ENCODE results near the gene RANBP9.
A peak's percentile ranks its signal among the peaks of the same experiment; 100 is the strongest.

The RANBP9 gene

DNA sequence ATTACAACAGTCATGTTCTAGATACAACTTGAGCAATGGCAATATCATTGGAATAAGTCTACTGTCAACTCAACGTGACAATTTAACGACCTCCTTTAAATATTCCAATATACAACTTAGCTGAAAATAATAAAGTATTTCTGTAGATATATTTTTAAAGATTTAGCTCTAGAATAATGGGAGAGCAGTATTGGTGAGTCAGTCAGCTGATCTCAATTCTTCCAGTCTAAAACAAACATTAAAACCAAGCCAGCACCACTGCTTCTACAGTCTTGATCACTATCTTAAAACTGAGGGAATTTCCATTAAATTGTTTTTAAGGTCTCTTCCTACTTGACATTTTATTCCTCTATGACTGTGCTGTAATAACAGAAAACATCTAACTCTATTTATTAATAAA, 58.3 kb downstream of the RANBP9 start:
- no peak for DNase-seq (ENCODE audit: low read depth, low spot score)

DNA sequence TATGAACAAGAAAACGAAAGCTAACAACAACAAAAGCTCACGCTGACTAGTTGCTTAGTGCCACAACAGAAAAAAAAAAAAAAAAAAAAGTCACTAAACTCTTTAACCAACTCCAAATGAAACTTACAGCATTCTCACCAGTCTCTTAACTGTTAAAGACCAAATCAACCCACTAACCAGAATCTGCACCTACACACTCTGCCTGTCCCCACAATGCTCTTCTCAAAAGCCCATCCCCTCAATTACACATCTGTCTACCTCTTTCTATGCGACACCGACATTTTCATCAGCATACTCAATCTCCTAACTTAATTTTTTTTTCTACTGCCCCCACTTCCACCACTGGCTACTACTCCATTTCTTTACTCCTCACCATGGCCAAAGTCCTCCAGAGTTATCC, 62.2 kb downstream of the RANBP9 start:
- no peak for DNase-seq (ENCODE audit: low read depth, low spot score)

DNA sequence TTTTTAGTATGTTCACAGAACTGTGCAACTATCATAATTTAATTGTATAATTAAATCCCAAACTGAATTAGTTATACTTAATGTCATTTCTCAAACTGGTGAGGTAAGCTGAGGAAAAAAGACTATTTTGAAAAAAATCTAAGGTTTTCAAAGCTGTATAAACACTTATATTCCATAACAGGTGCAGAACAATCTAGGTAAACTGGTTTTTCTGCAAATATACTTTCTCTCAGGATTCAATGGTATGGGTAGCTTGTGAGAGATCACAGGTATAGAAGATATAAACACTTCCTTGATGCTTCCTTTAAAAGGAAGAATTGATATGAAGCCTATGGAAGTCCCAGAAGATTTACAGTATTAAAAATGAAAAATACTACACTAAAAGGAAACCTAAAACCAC, 62.8 kb downstream of the RANBP9 start:
- no peak for DNase-seq (ENCODE audit: low read depth, low spot score)

DNA sequence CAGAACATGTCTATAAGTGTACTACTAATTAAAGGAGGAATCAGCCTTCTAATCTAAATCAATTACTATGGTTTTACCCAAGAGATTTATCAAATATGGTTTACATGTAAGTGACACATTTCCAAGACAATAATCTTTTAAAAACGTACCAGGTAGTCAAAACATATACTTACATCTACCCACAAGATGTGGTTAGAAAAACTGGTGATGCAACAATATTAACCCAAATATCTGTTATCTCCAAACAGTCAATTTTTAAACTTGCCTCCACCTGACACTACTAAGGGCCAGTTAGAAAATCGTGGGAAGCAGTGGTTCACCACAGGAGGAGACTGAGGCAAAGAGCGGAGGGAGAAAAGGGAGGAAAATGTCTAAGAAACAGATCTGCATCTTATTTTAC, 68.5 kb downstream of the RANBP9 start:
- no peak for DNase-seq (ENCODE audit: low read depth, low spot score)

DNA sequence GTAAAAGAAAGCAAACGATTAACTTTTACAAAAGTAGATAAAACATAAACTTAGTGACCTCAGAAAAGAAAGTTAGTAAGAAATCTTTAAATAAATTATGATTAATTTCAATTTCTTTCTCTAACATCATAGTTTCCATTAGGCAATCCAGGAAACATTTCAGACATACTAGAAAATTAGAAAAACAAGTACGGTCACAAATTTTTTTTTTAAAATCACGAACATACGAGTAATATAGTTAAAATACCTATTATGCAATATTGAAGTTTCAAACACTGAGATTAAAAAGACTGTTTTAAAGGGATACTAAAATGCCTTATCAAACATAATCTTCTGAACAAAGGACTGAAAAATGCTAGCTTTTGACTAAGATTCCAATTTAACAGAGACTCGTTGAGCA, 70.3 kb downstream of the RANBP9 start:
- DNase-seq (ENCODE audit: low read depth, low spot score) = no peak

DNA sequence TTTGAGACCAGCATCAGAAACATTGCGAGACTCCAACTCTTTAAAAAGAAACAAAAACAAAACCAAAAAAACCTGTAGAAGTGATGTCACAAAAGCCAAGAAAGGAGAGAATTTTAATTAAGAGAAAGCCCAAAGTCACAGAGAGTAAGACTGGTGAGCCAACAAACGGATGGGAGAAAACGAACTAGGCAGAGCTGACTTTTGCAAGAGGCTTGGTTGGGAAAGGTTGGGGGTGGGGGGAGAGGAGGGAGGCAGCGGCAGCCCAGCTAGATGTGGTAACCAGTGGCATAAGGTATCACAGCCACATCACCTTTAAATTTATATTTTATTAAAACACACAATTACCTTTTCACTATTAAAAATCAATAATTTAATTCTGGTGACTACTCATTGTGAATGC, 73.0 kb downstream of the RANBP9 start:
- no peak for DNase-seq (ENCODE audit: low read depth, low spot score)

DNA sequence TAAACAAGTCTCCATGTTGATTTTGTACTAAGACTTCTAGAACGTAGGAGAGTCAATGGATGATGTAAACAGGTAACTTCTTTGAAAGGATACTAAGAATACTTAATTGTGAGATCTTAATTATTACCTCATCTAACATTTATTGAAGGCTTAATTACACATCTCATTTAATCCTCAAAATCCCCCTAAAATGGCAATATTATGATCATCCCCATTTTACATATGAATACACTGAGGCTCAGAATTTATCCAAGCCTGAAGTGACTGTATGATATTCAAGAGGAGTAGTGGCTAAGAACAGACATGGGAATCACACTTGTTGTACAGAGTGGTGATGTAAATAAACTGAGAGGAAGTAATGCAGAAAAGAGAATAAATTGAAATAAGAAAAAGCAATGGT, 73.6 kb downstream of the RANBP9 start:
- no peak for DNase-seq (ENCODE audit: low read depth, low spot score)

DNA sequence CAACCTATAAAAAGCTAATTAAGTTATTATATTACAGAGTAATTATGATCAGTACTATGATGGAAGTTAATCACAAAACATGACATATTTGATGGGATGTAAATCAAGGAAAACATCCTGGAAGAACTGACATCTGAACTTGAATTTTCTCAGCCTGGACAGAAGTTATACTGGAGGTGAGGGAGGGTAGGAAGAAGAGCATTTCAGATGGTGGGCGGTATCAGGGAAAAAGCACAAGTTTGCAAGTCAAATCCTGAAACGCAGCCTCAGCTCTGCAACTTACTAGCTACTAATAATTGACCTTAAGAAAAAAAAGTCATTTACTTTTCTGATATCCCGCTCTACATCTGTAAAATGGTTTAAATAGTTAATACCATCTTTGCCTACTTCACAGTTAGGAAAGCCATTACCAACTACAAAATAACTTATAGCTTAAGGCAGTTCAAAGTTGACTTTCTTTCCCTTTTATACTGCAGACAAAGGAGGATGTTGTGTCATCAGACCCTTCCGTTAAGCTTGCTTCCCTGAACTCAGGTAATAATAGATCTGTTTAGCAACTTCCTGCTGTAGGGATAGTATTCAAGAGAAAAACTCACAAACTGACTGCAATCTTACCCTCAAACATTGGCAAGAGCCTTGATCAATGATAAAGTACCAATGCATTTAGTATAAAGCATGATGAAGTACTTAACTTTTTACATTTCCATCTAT, 75.5 kb downstream of the RANBP9 start:
- DNase-seq (ENCODE audit: low read depth, low spot score) = no peak

DNA sequence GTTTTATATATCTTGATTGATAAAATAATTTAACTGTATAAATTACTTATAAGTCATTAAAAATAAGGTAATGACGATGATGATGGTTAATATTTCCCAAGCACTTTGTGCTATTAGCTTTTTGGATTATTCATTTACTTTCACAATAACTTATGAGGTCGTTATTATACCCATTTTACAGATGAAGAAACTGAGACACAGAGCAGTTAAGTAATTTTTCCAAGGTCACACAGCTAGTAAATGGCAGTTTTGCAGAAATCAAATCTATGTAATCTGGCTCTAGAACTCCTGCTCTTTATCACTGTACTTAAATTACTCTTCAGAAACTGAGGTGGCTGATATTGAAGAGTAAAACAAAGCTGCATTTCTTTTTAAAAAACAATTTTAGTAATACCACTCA, 78.3 kb downstream of the RANBP9 start:
- DNase-seq (ENCODE audit: low read depth, low spot score) = no peak

DNA sequence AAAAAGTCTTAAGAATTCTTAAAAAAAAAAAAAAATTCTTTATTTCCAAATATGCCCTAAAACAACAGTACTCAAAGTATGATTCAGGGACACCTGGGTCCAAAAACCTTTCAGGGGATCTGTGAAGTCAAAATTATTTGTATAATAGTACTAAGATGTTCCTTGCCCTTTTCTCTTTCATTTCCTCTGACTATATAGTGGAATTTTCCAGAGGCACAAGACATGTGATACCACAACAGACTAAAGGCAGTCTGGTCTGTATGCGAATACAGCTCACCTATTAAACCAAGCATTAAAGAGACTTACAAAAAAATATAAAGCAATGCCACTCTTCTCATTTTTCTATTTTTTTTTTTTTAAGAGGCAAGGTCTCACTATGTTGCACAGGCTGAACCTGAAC, 81.1 kb downstream of the RANBP9 start:
- DNase-seq (ENCODE audit: low read depth, low spot score) = no peak

DNA sequence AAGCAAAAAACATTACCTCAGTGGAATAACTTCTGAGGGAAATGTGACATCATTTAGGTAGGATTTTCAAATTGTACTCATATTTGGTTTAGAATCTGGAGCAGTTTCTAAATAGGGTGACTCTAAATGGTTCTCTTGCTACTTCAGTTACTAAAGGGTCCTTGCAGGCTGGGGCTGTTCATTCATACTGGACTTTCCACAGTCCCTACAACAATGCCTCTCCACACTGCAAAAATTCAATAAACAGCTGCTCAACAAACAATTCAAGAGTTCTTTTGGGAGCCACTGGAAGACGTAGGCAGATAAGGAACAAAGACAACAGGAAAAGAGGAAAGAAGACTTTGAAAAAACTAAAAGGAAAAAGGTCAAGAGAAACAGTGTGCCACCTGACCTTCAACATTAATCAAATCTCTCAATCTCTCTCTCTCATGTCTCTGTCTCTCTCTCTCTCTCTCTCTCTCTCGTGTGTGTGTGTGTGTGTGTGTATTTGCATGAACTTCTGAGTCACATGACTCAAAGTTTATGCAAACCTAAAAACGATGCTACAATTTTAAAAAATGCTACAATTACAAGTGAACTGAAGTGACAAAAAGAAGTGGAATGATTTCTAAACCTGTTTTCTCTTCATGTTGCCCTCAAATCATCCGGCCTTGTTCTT, 82.0 kb downstream of the RANBP9 start:
- DNase-seq (ENCODE audit: low read depth, low spot score) = no peak

DNA sequence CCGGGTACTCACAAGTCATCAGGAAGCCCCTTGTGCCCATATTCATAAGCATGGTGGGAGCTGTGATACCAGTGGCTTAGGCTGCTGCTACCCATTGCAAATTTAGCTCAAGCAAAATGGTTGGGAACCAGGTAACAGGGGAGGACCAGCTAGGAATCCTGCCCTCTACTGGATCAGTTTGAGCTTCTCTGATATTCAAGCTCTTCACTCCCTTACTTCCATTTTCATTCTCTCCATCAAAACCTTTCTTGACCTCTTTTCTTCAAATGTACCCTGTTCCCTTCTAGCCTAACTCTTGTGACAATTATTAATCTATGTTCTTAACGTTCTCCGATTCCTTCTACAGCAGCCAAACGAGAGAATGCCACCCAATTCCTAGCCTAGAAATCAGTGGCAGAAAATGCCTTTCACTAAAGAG, 86.8 kb downstream of the RANBP9 start:
- peak; percentile 50 for DNase-seq (ENCODE audit: low read depth, low spot score)

DNA sequence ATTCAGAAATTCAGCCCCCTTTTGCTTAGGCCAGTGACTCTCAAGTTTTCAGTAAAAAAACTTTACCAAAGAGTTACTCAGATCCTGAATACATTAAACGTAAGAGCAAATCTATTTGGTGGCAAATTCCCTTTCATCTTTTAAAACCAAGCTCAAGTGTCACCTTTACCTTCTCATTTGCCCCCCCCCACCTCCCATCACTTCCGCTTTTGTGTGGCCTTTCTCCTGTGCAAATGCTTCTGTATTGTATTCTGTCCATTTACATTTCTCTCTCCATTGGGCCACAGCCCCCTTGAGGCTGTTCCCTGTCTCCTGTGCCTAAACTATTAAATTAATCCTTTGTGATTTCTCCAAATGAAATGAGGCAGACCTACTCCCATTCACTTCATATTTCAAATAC, 94.6 kb downstream of the RANBP9 start:
- no peak for DNase-seq (ENCODE audit: low read depth, low spot score)

DNA sequence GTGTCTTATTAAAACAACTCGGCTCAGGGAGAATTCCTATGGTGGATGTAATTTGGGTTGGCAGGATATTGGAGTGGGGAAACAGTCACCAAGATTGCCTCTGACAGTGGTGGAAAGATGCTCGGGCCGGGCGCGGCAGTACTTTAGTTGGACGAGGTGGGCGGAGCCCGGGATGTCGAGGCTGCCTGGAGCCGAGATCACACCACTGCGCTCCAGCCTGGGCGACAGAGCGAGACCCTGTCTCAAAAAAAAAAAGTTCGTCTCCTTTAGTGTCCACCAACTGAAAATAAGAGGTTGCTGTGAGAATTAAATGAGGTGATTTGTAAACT, 95.9 kb downstream of the RANBP9 start:
- DNase-seq (ENCODE audit: low read depth, low spot score) = peak; percentile 59

DNA sequence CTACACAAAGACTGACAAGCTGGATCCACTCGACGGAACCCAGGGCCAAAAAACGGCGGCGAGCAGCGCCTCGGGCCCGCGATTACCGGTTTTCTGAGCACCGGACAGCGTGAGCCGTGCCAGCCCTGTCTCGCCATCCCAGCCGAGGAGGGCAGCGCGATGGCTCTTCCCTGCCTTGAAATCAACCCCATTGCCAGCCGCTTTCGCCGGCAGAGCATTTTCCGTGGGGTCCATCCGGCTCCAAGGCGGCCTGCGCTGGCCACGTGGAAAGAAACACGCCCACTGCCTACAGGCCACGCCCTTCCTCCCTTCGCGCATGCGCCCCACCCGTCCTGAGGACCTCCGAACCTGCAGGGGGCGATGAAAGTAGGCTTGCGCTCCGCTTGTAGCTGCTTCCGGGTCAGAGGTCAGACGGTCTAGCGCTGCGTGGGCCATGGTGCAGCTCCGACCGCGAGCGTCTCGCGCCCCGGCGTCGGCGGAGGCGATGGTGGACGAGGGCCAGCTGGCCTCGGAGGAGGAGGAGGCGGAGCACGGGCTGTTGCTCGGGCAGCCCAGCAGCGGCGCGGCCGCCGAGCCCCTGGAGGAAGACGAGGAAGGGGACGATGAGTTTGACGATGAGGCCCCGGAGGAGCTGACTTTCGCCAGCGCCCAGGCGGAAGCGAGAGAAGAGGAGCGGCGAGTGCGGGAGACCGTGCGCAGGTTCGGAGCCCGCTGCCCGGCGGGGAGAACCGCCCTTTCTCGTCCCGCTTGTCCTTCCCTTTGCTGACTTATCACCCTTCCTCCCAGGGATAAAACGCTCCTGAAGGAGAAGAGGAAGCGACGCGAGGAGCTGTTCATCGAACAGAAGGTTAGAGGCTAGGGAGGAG, 96.5 kb downstream of the RANBP9 start, which contains the start of gene NOL7:
Gene NOL7, plus strand, starts transcription at position 410 of the 866 bp plus-strand sequence. Its CDS starts 24 bp downstream, at position 434.
- DNase-seq (ENCODE audit: low read depth, low spot score) = peak; percentile 97

DNA sequence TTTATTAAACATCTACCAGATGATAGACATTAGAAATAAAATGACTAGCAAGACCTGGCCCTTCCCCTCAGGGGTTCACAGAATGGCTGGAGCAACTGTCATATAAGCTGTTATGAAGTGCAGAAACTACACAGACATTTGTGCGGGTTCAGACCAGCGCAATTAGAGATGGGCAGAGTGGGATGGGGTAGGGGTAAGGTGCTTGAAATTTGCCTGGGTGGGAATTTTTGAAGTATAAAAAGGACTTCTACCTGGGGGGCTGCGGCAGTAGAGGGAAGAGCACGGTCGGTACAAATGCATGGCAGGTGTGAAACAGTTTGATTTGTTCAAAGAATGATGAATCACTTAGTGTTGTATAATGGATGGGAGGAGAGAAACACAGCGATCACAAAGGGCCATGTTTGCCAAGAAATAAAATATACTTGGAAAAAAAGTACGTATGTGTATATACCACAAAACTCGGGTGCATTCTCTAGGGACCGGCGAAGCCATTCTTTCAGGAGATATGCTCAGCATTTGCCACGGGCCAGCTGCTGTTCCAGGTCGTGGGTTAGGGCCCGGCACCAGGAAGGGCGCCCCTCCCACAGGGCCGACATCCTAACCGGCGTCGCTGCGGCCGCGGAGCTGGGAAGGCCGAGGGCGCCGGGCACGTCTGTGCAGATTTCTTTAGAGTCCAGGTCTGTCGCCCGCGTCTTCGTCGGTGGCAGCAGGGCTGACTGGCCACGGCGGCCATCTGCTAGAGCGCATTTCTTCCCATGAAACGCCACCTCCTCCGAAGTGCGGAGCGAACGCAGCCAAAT, 97.3 kb downstream of the RANBP9 start:
- no peak for DNase-seq (ENCODE audit: low read depth, low spot score)

DNA sequence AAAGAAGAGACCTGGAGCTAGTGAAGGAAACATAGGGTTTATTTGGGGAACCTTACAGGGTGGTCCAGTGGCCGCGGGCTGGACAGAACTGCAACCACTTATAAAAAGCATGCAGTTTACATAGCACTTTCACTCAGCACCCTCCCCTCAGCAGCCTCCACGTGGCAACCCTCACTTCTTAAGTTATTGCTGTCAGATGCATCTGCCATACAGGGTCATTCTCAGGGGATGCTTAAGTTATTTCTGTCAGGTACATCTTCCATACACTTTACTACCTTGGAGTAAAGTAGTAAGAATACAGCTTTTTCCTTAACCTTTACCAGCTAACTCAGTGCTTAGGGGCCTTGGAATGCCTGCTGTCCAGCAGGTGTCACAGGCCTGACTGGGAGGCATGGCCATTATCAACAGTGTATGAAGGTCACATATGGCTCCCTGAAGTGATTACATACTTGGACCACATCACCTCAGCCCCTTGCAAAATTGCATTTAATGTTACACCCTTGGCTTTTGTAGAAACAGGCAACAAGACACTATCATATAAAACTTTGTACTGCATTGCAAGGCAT, 98.5 kb downstream of the RANBP9 start:
- DNase-seq (ENCODE audit: low read depth, low spot score) = peak; percentile 5

DNA sequence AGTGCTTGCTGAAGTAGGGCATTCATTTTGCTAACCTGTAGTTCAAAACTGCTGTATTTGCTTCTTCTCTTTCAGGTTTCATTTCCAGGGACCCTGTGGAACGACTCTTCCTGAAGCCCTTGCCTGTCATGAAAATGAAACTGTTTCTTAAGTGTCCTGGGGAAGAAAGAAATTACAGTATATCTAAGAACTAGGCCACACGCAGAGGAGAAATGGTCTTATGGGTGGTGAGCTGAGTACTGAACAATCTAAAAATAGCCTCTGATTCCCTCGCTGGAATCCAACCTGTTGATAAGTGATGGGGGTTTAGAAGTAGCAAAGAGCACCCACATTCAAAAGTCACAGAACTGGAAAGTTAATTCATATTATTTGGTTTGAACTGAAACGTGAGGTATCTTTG, 99.9 kb downstream of the RANBP9 start:
- no peak for DNase-seq (ENCODE audit: low read depth, low spot score)

DNA sequence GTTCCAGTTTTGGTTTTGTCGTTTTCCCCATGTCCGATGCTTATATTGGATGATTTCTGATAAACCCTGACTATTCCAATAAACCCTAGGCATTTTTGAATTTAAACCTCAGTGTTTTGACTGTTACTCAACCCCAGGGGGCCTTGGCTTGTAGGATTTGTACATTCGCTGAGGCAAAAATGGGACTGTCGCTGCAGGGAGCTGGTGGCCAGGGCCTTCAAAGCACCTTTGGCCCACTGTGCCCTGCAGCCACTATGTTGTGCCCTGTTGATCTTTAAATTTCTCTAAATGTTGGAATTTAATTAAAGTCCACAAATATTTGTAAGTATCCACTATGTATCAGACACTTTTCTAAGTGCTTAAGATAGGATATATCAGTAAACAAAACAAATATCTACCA, 106.0 kb downstream of the RANBP9 start:
- DNase-seq (ENCODE audit: low read depth, low spot score) = no peak

DNA sequence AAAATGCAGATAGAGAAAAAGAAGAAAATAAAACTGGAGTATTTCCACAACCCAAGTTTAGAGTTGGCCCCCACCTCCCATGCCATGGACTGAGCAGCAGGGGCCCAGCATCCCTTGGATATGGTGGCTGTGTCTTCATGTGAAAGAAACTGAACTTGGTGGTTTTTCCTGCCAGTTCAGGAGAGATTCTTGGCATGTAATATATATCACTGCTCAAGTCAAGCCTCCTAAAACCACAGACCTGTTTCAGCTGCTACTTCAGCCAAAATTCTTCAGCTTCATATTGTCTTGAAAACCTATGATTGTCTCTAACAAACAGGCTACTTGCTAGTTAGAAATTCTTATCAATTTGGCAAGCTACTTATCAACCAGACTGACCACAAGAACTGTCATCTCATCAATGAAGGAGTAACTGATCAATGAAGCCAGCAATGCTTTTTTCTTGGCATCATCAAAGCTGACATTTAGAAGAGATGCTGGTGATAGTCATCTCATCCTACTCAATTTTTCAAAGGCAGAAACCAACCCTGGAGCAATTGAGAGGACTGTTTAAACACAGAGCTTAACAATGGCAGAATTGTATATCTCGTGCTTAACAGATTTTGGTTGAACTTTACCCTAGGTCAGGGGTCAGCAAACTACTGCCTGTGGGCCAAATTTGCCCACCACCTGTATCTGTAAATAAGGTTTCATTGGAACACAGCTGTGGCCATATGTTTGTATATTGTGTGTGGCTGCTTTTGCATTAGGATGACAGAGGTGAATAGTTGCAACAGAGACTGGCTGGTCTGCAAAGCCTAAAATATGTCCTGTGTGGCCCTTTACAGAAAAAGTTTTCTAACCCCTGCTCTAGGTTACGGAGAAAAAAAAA, 106.9 kb downstream of the RANBP9 start:
- DNase-seq (ENCODE audit: low read depth, low spot score) = no peak

DNA sequence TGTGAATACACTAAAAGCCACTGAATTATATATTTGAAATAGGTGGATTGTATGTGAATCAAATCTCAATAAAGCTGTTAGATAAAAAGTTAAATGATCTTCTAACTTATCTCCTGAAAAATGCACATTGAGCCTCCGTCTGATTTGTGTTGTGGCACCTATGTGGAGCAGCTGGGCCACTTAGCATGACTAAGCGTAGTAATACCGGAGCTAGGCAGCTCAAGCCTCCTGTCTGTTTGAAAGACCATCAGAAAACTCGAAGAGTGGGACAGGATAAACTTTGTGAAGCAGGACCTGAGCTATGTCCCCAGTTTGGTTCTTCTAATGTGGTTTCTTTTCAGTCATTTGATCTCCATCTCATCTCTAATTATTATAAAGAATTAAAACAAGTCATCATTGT, 107.5 kb downstream of the RANBP9 start:
- no peak for DNase-seq (ENCODE audit: low read depth, low spot score)

Measured in ELF-1 (cell line).